ENCODE measurements around the gene SHISA2. TPM values are rescaled to one million over a fixed set of nuclear protein-coding genes. Genes with fewer than 3 reads are reported as not detected.

The SHISA2 gene
- total RNA-seq, 1 donor from 2014 or later: 19.0 TPM

- Histone ChIP-seq H3K4me3 (no peak overlapping the region), H3K27ac (no peak overlapping the region), H3K9me3 (no peaks in the 10 kb centered on the region), H3K4me1 (no peaks in the 10 kb centered on the region), H3K36me3 (no peaks in the 10 kb centered on the region), H3K27me3 (ENCODE audit: low read depth) (peaks cover 8% of the 10 kb centered on the region)
- DNase-seq (no peak), ATAC-seq (no peak)
- intact Hi-C loops (cut with DNase I): no loop called here
- TF ChIP-seq, protein P1, sequence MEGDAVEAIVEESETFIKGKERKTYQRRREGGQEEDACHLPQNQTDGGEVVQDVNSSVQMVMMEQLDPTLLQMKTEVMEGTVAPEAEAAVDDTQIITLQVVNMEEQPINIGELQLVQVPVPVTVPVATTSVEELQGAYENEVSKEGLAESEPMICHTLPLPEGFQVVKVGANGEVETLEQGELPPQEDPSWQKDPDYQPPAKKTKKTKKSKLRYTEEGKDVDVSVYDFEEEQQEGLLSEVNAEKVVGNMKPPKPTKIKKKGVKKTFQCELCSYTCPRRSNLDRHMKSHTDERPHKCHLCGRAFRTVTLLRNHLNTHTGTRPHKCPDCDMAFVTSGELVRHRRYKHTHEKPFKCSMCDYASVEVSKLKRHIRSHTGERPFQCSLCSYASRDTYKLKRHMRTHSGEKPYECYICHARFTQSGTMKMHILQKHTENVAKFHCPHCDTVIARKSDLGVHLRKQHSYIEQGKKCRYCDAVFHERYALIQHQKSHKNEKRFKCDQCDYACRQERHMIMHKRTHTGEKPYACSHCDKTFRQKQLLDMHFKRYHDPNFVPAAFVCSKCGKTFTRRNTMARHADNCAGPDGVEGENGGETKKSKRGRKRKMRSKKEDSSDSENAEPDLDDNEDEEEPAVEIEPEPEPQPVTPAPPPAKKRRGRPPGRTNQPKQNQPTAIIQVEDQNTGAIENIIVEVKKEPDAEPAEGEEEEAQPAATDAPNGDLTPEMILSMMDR (IDR thresholded peaks at IDR 0.05): no peak
Measured at GRCh38 chr13:26010487-26011207, 41.2 kb downstream of the SHISA2 start.

GRCh38 chr13:26007261-26008125, 44.3 kb downstream of the SHISA2 start:
- DNase-seq (no peak), ATAC-seq (no peak)
- no peaks in the 10 kb centered on the region for H3K36me3 ChIP-seq
- H3K9me3 ChIP-seq: no peaks in the 10 kb centered on the region
- no peak overlapping the region for H3K4me3 ChIP-seq
- intact Hi-C loops (cut with DNase I): no loop called here
- peaks cover 8% of the 10 kb centered on the region for H3K27me3 ChIP-seq (ENCODE audit: low read depth)
- H3K27ac ChIP-seq: no peak overlapping the region
- no peaks in the 10 kb centered on the region for H3K4me1 ChIP-seq
- TF ChIP-seq, protein P1 (IDR thresholded peaks at IDR 0.05): no peak

Other genes starting within 250 kb of the SHISA2 start
- gene RNF6, start 170.3 kb upstream of the SHISA2 start, total RNA-seq: 29.3 TPM
- 10.3 TPM for gene CDK8, start 202.1 kb upstream of the SHISA2 start, total RNA-seq

All from lower lobe of right lung (tissue), 2 donors.